WTC11 (cell line): Measurements from ENCODE around the gene LCA5.

Experiments used
- GTF2I ChIP-seq: fragments of 250-450 bp; sonication (Bioruptor Pico); conservative IDR thresholded peaks from 2 replicates; pipeline ENCODE4 v1.4.0; 2021; ENCODE audit warnings: mild to moderate bottlenecking
- TCF7 ChIP-seq: sonication (generic); formaldehyde crosslinking; IDR thresholded peaks from 2 replicates; pipeline ENCODE4 v1.8.0; 2022; ENCODE audit warnings: mild to moderate bottlenecking, low read depth, missing genetic modification reagents, moderate library complexity
- TEAD4 ChIP-seq: sonication (generic); formaldehyde crosslinking; IDR thresholded peaks from 2 replicates; pipeline ENCODE4 v1.8.0; 2022; ENCODE audit warnings: mild to moderate bottlenecking, missing genetic modification reagents
- ZNF512 ChIP-seq: sonication (generic); formaldehyde crosslinking; IDR thresholded peaks from 2 replicates; pipeline ENCODE4 v1.8.1; 2022; ENCODE audit warnings: missing genetic modification reagents, borderline replicate concordance
- ZNF671 ChIP-seq: fragments of 250-450 bp; sonication (Bioruptor Pico); IDR thresholded peaks from 2 replicates; pipeline ENCODE4 v1.8.0; 2021; ENCODE audit warnings: mild to moderate bottlenecking
- TF ChIP-seq, protein P1 (sequence below): fragments of 200-600 bp; IDR thresholded peaks from 2 replicates; pipeline ENCODE4 v1.8.0; 2022; ENCODE audit warnings: antibody characterized with exemption
- TF ChIP-seq, protein P2 (sequence below): sonication (generic); formaldehyde crosslinking; IDR thresholded peaks from 2 replicates; pipeline ENCODE4 v1.8.0; 2022; ENCODE audit warnings: mild to moderate bottlenecking, missing genetic modification reagents
- TF ChIP-seq, protein P3 (sequence below): sonication (generic); formaldehyde crosslinking; IDR thresholded peaks from 2 replicates; pipeline ENCODE4 v1.8.1; 2022; ENCODE audit warnings: low read depth, mild to moderate bottlenecking, moderate library complexity, missing genetic modification reagents, borderline replicate concordance

- TF ChIP-seq, protein P1, sequence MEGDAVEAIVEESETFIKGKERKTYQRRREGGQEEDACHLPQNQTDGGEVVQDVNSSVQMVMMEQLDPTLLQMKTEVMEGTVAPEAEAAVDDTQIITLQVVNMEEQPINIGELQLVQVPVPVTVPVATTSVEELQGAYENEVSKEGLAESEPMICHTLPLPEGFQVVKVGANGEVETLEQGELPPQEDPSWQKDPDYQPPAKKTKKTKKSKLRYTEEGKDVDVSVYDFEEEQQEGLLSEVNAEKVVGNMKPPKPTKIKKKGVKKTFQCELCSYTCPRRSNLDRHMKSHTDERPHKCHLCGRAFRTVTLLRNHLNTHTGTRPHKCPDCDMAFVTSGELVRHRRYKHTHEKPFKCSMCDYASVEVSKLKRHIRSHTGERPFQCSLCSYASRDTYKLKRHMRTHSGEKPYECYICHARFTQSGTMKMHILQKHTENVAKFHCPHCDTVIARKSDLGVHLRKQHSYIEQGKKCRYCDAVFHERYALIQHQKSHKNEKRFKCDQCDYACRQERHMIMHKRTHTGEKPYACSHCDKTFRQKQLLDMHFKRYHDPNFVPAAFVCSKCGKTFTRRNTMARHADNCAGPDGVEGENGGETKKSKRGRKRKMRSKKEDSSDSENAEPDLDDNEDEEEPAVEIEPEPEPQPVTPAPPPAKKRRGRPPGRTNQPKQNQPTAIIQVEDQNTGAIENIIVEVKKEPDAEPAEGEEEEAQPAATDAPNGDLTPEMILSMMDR = no peak
- TF ChIP-seq, protein P2, sequence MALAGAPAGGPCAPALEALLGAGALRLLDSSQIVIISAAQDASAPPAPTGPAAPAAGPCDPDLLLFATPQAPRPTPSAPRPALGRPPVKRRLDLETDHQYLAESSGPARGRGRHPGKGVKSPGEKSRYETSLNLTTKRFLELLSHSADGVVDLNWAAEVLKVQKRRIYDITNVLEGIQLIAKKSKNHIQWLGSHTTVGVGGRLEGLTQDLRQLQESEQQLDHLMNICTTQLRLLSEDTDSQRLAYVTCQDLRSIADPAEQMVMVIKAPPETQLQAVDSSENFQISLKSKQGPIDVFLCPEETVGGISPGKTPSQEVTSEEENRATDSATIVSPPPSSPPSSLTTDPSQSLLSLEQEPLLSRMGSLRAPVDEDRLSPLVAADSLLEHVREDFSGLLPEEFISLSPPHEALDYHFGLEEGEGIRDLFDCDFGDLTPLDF = no peak
- TF ChIP-seq ZNF512 = no peak
- TF ChIP-seq, protein P3, sequence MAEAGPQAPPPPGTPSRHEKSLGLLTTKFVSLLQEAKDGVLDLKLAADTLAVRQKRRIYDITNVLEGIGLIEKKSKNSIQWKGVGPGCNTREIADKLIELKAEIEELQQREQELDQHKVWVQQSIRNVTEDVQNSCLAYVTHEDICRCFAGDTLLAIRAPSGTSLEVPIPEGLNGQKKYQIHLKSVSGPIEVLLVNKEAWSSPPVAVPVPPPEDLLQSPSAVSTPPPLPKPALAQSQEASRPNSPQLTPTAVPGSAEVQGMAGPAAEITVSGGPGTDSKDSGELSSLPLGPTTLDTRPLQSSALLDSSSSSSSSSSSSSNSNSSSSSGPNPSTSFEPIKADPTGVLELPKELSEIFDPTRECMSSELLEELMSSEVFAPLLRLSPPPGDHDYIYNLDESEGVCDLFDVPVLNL (CRISPR knock-in tag) = no peak
- no peak for TF ChIP-seq TEAD4 (CRISPR knock-in tag)
- TF ChIP-seq TCF7 (CRISPR knock-in tag) = no peak
- no peak for TF ChIP-seq ZNF671 (CRISPR knock-in tag)
- TF ChIP-seq GTF2I (CRISPR knock-in tag) = no peak
These were observed 27.4 kb upstream of the LCA5 start for GRCh38 chr6:79564636-79565035.
